Coronary artery (tissue), 2 donors: ENCODE data around the gene SAXO1.

Experiments
- DNase-seq: peaks from one replicate; pipeline ENCODE4 v3.0.0-alpha.2; 2017; ENCODE audit warnings: low spot score
- H3K27ac ChIP-seq, 2 donors: fragments of 200-600 bp; sonication (generic); one replicate each; pipeline ENCODE4 v1.5.1; 2016 to 2019
- H3K4me3 ChIP-seq: fragments of 200-600 bp; sonication (generic); 2 replicates; pipeline ENCODE4 v1.5.1; 2016; ENCODE audit warnings: mild to moderate bottlenecking, moderate library complexity
- TF ChIP-seq, protein P1 (sequence below): fragments of 200-600 bp; sonication (generic); IDR thresholded peaks from one replicate; pipeline ENCODE4 v1.5.1; 2019; ENCODE audit warnings: antibody characterized with exemption

SAXO1 gene

DNA sequence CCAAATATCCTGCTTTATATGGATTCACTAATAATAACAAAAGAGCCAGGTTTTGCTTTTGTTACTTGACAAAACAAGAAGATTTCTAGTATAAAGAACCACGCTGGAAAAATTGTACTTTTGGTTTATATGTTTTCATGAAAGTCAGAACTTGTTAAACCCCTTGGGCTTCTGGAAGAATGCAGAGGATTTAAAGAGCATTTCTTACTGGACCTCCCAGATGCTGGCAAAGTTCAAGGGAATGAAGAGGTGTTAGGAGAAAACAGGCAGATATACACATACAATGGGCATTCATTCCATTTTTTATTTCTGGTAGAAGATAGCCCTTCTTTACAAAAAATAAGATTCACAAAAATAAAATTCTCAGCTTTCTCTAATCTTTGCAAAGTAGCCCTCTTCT, 61.1 kb downstream of the SAXO1 start:
- TF ChIP-seq, protein P1, sequence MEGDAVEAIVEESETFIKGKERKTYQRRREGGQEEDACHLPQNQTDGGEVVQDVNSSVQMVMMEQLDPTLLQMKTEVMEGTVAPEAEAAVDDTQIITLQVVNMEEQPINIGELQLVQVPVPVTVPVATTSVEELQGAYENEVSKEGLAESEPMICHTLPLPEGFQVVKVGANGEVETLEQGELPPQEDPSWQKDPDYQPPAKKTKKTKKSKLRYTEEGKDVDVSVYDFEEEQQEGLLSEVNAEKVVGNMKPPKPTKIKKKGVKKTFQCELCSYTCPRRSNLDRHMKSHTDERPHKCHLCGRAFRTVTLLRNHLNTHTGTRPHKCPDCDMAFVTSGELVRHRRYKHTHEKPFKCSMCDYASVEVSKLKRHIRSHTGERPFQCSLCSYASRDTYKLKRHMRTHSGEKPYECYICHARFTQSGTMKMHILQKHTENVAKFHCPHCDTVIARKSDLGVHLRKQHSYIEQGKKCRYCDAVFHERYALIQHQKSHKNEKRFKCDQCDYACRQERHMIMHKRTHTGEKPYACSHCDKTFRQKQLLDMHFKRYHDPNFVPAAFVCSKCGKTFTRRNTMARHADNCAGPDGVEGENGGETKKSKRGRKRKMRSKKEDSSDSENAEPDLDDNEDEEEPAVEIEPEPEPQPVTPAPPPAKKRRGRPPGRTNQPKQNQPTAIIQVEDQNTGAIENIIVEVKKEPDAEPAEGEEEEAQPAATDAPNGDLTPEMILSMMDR, result no peak
- DNase-seq, result no peak
- Histone ChIP-seq H3K27ac (no peak overlapping the region), H3K4me3 (no peak overlapping the region)

DNA sequence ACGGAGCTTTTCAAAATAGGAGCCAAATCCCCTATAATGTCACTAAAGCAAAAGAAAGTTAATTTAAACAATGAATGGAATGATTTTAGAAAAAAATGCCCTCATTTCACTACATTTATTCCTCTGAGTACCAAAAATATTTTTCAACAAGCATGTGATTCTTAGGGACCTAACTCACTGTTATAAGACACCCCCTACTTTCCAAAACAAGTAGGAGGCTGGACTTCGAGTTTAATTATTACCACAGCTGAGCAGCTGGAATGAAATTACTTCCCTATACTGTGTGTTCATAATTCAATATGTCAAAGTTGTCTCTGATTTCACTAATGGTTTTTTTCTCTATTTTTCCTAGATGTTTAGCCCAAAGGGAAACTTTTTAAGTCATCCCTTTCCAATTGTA, 61.6 kb downstream of the SAXO1 start:
- H3K27ac ChIP-seq, result no peak overlapping the region
- no peak overlapping the region for H3K4me3 ChIP-seq
- no peak for DNase-seq
- TF ChIP-seq, protein P1, result no peak

DNA sequence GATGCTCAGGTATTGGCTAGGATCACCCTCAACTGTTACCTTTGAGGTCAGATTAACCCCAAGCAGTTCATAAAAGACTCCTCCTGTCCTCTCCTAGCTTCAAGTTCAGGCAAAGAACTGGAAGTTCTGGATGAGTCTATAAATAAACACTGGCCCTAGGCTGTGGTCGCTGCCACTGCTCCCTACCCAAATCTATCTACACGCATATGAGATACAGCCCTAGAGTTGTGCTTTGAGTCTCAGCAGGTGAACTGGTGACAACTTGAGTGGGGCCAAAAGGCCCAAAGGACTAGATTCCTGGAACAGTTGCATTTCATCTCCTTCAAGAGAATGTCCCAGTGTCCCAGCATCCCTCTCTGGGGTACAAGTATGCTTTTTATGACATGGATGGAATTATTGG, 62.6 kb downstream of the SAXO1 start:
- Histone ChIP-seq H3K27ac (no peak overlapping the region), H3K4me3 (no peak overlapping the region)
- TF ChIP-seq, protein P1, result no peak
- no peak for DNase-seq

DNA sequence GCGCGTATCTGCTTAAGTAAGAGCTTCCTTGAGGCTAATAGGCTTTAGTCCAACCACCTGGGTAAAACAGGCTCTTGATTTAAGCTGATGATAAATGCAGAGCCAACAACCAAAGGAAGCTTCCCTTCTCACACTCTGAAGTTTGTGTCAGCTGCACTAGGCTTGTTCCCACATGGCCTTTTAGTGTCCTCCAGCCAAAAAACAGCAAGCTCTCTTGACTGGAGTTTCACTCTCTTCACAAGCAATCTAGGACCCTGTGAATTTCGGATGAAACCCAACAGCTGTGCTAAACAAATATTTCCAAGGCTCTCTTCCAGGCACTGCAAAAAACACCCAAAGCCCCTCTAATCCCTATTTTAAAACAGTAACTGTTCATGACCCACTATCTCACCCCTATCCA, 63.9 kb downstream of the SAXO1 start:
- no peak overlapping the region for H3K4me3 ChIP-seq
- no peak for DNase-seq
- no peak overlapping the region for H3K27ac ChIP-seq
- TF ChIP-seq, protein P1, result no peak

DNA sequence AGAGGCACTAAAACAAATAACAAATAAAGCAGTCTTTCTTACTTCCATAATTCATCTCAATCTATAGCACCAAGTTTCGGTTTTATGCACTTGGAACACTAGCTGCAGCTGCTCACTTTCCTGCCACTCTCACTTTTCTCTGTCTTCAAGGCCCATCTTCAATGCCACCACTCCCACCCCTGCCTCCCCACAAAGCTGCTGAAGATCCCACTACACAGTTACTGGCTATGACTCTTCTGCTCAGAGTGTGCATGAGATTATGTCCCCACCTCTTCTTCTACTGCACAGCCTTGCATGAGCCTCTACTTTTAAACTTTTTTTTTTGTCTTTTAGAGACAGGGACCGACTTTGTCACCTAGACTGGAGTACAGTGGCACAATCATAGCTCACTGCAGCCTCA, 77.4 kb downstream of the SAXO1 start:
- Histone ChIP-seq H3K27ac (no peak overlapping the region), H3K4me3 (no peak overlapping the region)
- DNase-seq, result no peak
- TF ChIP-seq, protein P1, result no peak

DNA sequence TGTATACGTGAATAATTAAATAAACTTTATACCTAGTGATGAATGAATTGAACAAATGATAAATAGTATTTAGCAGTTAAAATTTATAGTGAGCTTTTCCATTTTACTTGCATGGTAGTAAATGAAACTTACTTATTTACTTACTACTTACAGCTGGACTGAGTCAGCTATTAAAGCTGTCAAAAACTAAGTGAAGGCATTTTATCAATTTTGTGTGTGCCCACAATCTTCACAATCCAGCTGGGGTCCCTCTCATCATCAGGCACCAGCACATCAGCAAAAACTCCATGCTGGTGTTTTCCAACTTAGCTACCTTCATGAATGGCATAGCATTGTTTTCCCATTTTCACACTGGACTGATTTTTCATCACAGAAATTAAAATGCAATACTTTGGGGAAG, 81.1 kb downstream of the SAXO1 start:
- TF ChIP-seq, protein P1, result no peak
- DNase-seq, result no peak

DNA sequence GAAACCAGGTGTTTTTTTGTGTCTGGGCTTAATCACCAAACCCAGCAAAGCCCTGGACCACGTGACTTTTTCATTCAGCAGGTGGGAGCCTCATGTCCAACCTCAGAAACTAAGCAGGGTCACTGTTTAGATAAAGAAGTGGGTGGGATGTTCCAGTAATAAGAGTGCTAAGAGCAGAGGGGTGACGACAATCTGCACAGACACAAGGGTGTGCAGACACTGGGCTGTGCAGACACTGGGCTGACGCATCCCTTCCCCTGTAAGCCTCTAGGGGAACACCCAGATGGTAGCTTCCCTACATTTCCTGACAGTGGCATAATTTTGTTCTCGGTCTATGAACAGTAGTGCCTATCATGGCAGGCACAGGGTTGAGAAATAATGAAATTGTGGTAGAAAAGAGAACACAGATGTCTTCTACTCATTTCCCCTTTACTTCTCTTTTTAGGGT, 85.1 kb downstream of the SAXO1 start:
- TF ChIP-seq, protein P1, result no peak
- Histone ChIP-seq H3K4me3 (no peak overlapping the region), H3K27ac (no peak overlapping the region)
- no peak for DNase-seq

More for the DNA sequence above, 81.1 kb downstream of the SAXO1 start:
- no peak overlapping the region for H3K27ac ChIP-seq
- no peak overlapping the region for H3K4me3 ChIP-seq
